ENCODE measurements around the gene TMEM163.

- no peak for TF ChIP-seq EZH2phosphoT487 (IDR thresholded peaks at IDR 0.05)
- TF ChIP-seq, protein P1, sequence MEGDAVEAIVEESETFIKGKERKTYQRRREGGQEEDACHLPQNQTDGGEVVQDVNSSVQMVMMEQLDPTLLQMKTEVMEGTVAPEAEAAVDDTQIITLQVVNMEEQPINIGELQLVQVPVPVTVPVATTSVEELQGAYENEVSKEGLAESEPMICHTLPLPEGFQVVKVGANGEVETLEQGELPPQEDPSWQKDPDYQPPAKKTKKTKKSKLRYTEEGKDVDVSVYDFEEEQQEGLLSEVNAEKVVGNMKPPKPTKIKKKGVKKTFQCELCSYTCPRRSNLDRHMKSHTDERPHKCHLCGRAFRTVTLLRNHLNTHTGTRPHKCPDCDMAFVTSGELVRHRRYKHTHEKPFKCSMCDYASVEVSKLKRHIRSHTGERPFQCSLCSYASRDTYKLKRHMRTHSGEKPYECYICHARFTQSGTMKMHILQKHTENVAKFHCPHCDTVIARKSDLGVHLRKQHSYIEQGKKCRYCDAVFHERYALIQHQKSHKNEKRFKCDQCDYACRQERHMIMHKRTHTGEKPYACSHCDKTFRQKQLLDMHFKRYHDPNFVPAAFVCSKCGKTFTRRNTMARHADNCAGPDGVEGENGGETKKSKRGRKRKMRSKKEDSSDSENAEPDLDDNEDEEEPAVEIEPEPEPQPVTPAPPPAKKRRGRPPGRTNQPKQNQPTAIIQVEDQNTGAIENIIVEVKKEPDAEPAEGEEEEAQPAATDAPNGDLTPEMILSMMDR (IDR thresholded peaks at IDR 0.05): peak; percentile 59
Measured at GRCh38 chr2:134722728-134723127, 3.9 kb upstream of the TMEM163 start.

Data from neural progenitor cell (in vitro differentiated cells).